Chondrocyte (in vitro differentiated cells): Measurements from ENCODE around the gene ZNF385C. TPM values are rescaled to one million over a fixed set of nuclear protein-coding genes. Genes with fewer than 3 reads are reported as not detected.

Experiments used
- DNase-seq: peaks from one replicate; pipeline ENCODE4 v3.0.0; 2021; ENCODE audit warnings: mixed read lengths, low spot score
- H3K27ac Mint-ChIP-seq: one replicate; pipeline ENCODE4 v1.8.0; 2021; ENCODE audit warnings: mild to moderate bottlenecking, moderate library complexity, mixed read lengths; ENCODE audit not compliant: unreplicated experiment
- H3K27me3 Mint-ChIP-seq: 2 replicates; pipeline ENCODE4 v1.8.0; 2021; ENCODE audit warnings: low read depth, mixed read lengths
- H3K36me3 Mint-ChIP-seq: 2 replicates; pipeline ENCODE4 v1.8.0; 2021; ENCODE audit warnings: low read depth, mixed read lengths
- H3K4me1 Mint-ChIP-seq: 2 replicates; pipeline ENCODE4 v1.8.0; 2021; ENCODE audit warnings: low read depth, mild to moderate bottlenecking, mixed read lengths
- H3K4me3 Mint-ChIP-seq: one replicate; pipeline ENCODE4 v1.8.0; 2021; ENCODE audit warnings: mild to moderate bottlenecking, moderate library complexity, mixed read lengths; ENCODE audit not compliant: unreplicated experiment
- H3K9me3 Mint-ChIP-seq: 2 replicates; pipeline ENCODE4 v1.8.0; 2021; ENCODE audit warnings: low read depth, mixed read lengths
- total RNA-seq: library from RNA; stranded (reverse); gene quantifications from 3 replicates; pipeline ENCODE4 v1.2.1, GENCODE V29; 2021
- TF ChIP-seq, protein P1 (sequence below): fragments of 200-600 bp; sonication (generic); IDR thresholded peaks from 2 replicates; pipeline ENCODE4 v1.5.0; 2021; ENCODE audit warnings: antibody characterized with exemption, mild to moderate bottlenecking, moderate library complexity

The ZNF385C gene
- total RNA-seq, 1 donor from 2014 or later, result 0.07 TPM

DNA sequence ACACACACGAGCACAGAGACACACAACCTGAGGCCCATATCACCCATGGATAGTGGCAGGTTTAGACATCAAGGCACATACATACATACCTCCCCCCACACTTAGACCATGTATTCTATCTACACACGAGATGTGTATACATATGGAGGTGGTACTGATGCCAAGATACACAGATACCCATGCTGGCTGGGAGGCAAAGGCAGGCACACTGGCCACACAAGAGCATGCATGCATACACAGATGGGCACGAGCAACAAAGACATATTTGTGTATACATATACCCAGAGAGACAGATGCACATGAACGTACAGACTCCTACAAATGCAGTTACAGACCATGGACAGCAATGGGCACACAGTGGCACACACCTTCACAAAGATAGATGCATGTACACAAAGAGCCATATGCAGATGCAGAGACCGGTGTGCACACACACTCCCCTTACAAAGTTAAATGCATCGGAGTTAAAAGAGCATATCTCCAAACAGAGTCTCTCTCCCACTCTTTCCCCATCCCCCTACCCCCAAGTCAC lies 45.9 kb downstream of the ZNF385C start:
- peaks cover 9% of the 10 kb centered on the region for H3K4me1 Mint-ChIP-seq
- no peak overlapping the region for H3K4me3 Mint-ChIP-seq
- H3K27ac Mint-ChIP-seq, result no peak overlapping the region
- H3K27me3 Mint-ChIP-seq, result peaks cover 26% of the 10 kb centered on the region
- TF ChIP-seq, protein P1, sequence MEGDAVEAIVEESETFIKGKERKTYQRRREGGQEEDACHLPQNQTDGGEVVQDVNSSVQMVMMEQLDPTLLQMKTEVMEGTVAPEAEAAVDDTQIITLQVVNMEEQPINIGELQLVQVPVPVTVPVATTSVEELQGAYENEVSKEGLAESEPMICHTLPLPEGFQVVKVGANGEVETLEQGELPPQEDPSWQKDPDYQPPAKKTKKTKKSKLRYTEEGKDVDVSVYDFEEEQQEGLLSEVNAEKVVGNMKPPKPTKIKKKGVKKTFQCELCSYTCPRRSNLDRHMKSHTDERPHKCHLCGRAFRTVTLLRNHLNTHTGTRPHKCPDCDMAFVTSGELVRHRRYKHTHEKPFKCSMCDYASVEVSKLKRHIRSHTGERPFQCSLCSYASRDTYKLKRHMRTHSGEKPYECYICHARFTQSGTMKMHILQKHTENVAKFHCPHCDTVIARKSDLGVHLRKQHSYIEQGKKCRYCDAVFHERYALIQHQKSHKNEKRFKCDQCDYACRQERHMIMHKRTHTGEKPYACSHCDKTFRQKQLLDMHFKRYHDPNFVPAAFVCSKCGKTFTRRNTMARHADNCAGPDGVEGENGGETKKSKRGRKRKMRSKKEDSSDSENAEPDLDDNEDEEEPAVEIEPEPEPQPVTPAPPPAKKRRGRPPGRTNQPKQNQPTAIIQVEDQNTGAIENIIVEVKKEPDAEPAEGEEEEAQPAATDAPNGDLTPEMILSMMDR, result no peak
- no peaks in the 10 kb centered on the region for H3K36me3 Mint-ChIP-seq
- no peaks in the 10 kb centered on the region for H3K9me3 Mint-ChIP-seq
- no peak for DNase-seq

DNA sequence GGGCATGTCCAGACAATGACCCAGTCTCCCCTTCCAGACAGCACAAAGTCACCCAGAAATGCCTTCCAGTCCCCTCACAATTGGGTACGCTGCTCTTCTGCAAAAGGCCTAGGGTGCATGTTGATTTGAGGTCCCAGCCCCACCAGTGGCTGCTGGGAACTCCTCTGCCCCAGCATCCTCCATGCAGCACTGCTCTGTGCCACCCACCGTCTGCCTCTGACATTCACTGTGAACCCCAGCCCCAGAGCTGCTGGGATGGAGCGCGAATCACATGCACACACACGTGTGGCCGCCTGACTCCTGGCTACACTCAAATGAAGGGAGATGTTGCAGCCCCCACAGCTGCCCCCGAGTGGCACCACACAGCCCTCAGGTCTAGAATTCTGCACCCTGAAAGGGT lies 46.6 kb downstream of the ZNF385C start:
- peaks cover 9% of the 10 kb centered on the region for H3K4me1 Mint-ChIP-seq
- DNase-seq, result no peak
- TF ChIP-seq, protein P1, result no peak
- peaks cover 26% of the 10 kb centered on the region for H3K27me3 Mint-ChIP-seq
- H3K36me3 Mint-ChIP-seq, result no peaks in the 10 kb centered on the region
- H3K27ac Mint-ChIP-seq, result no peak overlapping the region
- H3K9me3 Mint-ChIP-seq, result no peaks in the 10 kb centered on the region
- peak overlapping the region; percentile 15 for H3K4me3 Mint-ChIP-seq

DNA sequence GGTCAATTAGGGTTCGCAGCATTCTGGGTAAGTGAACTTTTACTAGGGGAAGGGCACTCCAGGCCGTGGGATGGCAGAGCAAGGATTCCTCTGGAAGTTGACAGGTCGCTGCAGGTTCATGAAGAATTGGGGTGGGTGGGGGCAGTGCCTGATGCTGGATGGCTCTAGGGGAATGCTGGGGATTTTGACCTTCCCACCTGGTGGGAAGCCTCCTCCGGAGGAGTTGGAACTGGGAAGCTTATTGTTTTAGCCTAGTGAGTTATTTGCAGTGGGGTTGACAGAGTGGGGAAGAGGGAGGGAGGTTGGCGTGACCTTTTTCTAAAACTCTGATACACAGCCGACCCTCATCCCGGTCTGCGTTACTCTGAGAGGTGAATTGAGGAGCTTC lies 47.3 kb downstream of the ZNF385C start:
- H3K4me3 Mint-ChIP-seq, result peak overlapping the region; percentile 69
- H3K27me3 Mint-ChIP-seq, result peaks cover 26% of the 10 kb centered on the region
- H3K4me1 Mint-ChIP-seq, result peaks cover 9% of the 10 kb centered on the region
- H3K9me3 Mint-ChIP-seq, result no peaks in the 10 kb centered on the region
- no peak overlapping the region for H3K27ac Mint-ChIP-seq
- no peaks in the 10 kb centered on the region for H3K36me3 Mint-ChIP-seq
- no peak for DNase-seq
- TF ChIP-seq, protein P1, result no peak

DNA sequence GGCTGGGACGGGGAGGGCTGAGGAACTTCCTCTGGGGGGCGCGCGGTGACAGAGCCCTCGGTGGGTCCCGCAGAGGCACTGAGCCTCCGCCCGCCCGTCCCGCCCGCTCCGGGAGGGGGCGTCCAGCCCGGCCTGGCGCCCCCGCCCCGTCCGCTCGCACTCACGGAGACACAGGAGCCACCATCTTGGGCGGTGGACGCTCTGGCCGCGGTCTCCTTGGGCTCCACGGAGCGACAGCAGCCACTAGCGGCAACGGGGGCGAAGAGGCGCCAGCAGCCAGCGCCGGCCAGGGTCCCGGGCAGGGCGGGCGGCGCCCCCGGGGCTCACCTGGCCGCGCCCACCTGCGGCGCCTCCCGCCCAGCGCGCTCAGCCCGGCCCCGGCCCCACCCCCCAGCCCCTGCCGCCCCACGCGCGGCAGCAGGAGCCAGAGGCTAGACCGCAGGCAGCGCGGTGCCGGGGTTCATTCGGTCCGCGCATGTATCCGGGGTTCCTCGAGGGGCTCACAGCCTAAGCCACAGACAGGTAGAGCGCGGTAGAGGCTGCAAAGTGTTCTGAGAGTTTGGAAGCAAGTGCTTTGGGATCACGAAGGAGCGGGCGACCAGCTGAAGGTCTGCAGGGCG lies 47.8 kb downstream of the ZNF385C start, which contains the start of gene C17orf113:
Gene C17orf113, minus strand, starts transcription at position 209 of the 620 bp plus-strand sequence. CDS start 7,225 bp downstream, outside the sequence.
- TF ChIP-seq, protein P1, result peak; percentile 72
- Mint-ChIP-seq H3K36me3 (no peaks in the 10 kb centered on the region), H3K9me3 (no peaks in the 10 kb centered on the region), H3K27ac (no peak within 1 kb of the TSS), H3K4me1 (peaks cover 9% of the 10 kb centered on the region), H3K4me3 (peak within 1 kb of the TSS; percentile 69), H3K27me3 (peaks cover 26% of the 10 kb centered on the region)
- no peak for DNase-seq

DNA sequence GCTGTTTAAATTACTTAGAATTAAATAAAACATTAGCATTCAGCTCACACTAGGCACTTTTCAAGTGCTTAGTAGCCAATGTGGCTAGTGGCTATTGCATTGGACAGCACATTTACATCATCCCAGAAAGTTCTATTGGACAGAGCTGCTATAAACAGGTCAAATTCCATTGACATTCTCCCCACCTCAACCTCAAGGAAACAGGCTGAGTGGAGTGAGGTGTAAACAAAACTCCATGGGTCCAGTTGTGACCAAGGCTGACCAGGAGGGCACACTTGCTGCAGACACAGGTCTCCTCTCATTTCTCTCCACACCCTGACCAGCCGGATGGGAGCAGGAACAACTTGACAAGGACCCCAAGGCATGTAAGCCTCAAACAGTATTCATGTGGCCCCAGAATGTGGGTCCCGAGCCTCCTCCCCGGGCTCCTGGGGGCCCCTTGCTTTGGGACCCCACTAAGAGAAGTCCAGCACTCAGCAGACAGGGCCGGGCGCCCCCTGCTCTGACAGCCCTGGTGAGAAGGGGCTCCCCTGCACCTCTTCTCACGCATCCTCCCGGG lies 48.4 kb downstream of the ZNF385C start:
- Mint-ChIP-seq H3K4me3 (peak overlapping the region; percentile 68), H3K9me3 (no peaks in the 10 kb centered on the region), H3K4me1 (peaks cover 9% of the 10 kb centered on the region), H3K36me3 (no peaks in the 10 kb centered on the region), H3K27me3 (peaks cover 21% of the 10 kb centered on the region), H3K27ac (no peak overlapping the region)
- TF ChIP-seq, protein P1, result no peak
- DNase-seq, result no peak
